ENCODE results near the gene GOLGA6C.
"Not testable (repeated sequence)": the region's sequence is repeated elsewhere in the genome, so short reads cannot be mapped to it uniquely, and the experiment has no call there.

GOLGA6C gene

GRCh38 chr15:75258034-75258433 is at the start of gene GOLGA6C:
Gene GOLGA6C (plus strand): TSS chr15:75258334. CDS start chr15:75258599, 265 bp downstream.
- not testable (repeated sequence) for H3K27ac ChIP-seq

GRCh38 chr15:75208501-75209288 is 49.4 kb upstream of the GOLGA6C start:
- no peak overlapping the region for H3K27ac ChIP-seq
- no peak for TF ChIP-seq CTCF (conservative IDR thresholded peaks at IDR 0.05)

GRCh38 chr15:75209289-75209676 is 48.9 kb upstream of the GOLGA6C start:
- TF ChIP-seq CTCF (conservative IDR thresholded peaks at IDR 0.05): no peak
- no peak overlapping the region for H3K27ac ChIP-seq

GRCh38 chr15:75210811-75211230 is 47.3 kb upstream of the GOLGA6C start:
- H3K27ac ChIP-seq: no peak overlapping the region
- no peak for TF ChIP-seq CTCF (conservative IDR thresholded peaks at IDR 0.05)

- H3K27ac ChIP-seq: no peak overlapping the region
- no peak for TF ChIP-seq CTCF (conservative IDR thresholded peaks at IDR 0.05)
These were observed 46.5 kb upstream of the GOLGA6C start for GRCh38 chr15:75211436-75212199.

GRCh38 chr15:75212200-75212858 is 45.8 kb upstream of the GOLGA6C start:
- no peak for TF ChIP-seq CTCF (conservative IDR thresholded peaks at IDR 0.05)
- no peak overlapping the region for H3K27ac ChIP-seq

- H3K27ac ChIP-seq: no peak overlapping the region
- TF ChIP-seq CTCF (conservative IDR thresholded peaks at IDR 0.05): no peak
These were observed 44.8 kb upstream of the GOLGA6C start for GRCh38 chr15:75213212-75213767.
